GM21717 (cell line): ENCODE data around the gene PADI2.
"Not testable (repeated sequence)": the region's sequence is repeated elsewhere in the genome, so short reads cannot be mapped to it uniquely, and the experiment has no call there.

ENCODE experiments used
- ATAC-seq: cut with Tn5 transposase; IDR thresholded peaks from one replicate; pipeline ENCODE4 v1.9.1; 2021; ENCODE audit warnings: mild to moderate bottlenecking, moderate library complexity; ENCODE audit not compliant: unreplicated experiment

Gene PADI2

GRCh38 chr1:17086751-17087150 is 32.5 kb downstream of the PADI2 start:
- no peak for ATAC-seq

- no peak for ATAC-seq
Measured at GRCh38 chr1:17084787-17085186, 34.5 kb downstream of the PADI2 start.

GRCh38 chr1:17082761-17083160 is 36.5 kb downstream of the PADI2 start:
- ATAC-seq: no peak

GRCh38 chr1:17081439-17081838 is 37.8 kb downstream of the PADI2 start:
- no peak for ATAC-seq

- ATAC-seq: no peak
Measured at GRCh38 chr1:17080880-17081279, 38.4 kb downstream of the PADI2 start.

GRCh38 chr1:17080085-17080759 is 39.0 kb downstream of the PADI2 start:
- no peak for ATAC-seq

- no peak for ATAC-seq
Measured at GRCh38 chr1:17078991-17079868, 40.0 kb downstream of the PADI2 start.

- no peak for ATAC-seq
Measured at GRCh38 chr1:17075470-17076255, 43.6 kb downstream of the PADI2 start.

GRCh38 chr1:17071794-17072193 is 47.5 kb downstream of the PADI2 start:
- ATAC-seq: no peak

GRCh38 chr1:17070163-17070525 is 49.1 kb downstream of the PADI2 start:
- no peak for ATAC-seq

GRCh38 chr1:17069452-17070162 is 49.6 kb downstream of the PADI2 start:
- no peak for ATAC-seq

- no peak for ATAC-seq
Measured at GRCh38 chr1:17068789-17069188, 50.5 kb downstream of the PADI2 start.

- no peak for ATAC-seq
Measured at GRCh38 chr1:17067465-17068240, 51.6 kb downstream of the PADI2 start.

GRCh38 chr1:17067069-17067426 is 52.2 kb downstream of the PADI2 start:
- ATAC-seq: no peak

GRCh38 chr1:17066361-17067068 is 52.7 kb downstream of the PADI2 start:
- ATAC-seq: no peak

GRCh38 chr1:17065666-17066065 is 53.6 kb downstream of the PADI2 start:
- ATAC-seq: no peak

- ATAC-seq: not testable (repeated sequence)
Measured at GRCh38 chr1:17062751-17063150, 56.5 kb downstream of the PADI2 start.

GRCh38 chr1:17061892-17062291 is 57.4 kb downstream of the PADI2 start:
- ATAC-seq: no peak

- no peak for ATAC-seq
Measured at GRCh38 chr1:17061486-17061885, 57.8 kb downstream of the PADI2 start.

GRCh38 chr1:17060306-17060749 is 58.9 kb downstream of the PADI2 start:
- no peak for ATAC-seq
